Activated gamma-delta T cell (primary cell): ENCODE results near the gene EIF4G3.
"Not testable (repeated sequence)": the region's sequence is repeated elsewhere in the genome, so short reads cannot be mapped to it uniquely, and the experiment has no call there.

Experiments used
- DNase-seq: peaks from one replicate; lab custom pipeline; 2025; lab: John Stamatoyannopoulos, UW

The EIF4G3 gene

DNA sequence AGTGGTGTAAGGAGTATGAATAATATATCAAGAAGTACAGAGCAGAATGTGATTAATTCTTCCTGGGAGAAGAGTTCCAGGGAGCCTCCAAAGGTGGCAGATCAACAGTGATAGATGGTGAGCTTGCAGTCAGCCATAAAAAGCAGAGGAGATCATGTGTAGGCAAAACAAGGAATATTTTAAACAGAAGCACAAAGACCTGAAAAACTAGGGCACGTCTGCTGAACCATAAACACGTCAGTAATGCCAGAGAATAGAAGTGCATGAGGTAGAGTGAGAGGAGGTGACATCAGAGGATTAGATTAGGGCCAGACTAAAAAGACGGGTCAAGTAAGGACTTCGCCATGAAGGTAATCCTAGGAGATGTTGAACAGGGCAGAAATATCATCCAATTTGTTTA is 151.8 kb downstream of the EIF4G3 start:
- no peak for DNase-seq

DNA sequence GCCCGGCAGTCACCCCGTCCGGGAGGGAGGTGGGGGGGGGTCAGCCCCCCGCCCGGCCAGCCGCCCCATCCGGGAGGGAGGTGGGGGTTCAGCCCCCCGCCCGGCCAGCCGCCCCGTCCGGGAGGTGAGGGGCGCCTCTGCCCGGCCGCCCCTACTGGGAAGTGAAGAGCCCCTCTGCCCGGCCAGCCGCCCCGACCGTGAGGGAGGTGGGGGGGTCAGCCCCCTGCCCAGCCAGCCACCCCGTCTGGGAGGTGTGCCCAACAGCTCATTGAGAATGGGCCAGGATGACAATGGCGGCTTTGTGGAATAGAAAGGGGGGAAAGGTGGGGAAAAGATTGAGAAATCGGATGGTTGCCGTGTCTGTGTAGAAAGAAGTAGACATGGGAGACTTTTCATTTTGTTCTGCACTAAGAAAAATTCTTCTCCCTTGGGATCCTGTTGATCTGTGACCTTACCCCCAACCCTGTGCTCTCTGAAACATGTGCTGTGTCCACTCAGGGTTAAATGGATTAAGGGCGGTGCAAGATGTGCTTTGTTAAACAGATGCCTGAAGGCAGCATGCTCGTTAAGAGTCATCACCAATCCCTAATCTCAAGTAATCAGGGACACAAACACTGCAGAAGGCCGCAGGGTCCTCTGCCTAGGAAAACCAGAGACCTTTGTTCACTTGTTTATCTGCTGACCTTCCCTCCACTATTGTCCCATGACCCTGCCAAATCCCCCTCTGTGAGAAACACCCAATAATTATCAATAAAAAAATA is 152.4 kb downstream of the EIF4G3 start:
- DNase-seq = not testable (repeated sequence)

DNA sequence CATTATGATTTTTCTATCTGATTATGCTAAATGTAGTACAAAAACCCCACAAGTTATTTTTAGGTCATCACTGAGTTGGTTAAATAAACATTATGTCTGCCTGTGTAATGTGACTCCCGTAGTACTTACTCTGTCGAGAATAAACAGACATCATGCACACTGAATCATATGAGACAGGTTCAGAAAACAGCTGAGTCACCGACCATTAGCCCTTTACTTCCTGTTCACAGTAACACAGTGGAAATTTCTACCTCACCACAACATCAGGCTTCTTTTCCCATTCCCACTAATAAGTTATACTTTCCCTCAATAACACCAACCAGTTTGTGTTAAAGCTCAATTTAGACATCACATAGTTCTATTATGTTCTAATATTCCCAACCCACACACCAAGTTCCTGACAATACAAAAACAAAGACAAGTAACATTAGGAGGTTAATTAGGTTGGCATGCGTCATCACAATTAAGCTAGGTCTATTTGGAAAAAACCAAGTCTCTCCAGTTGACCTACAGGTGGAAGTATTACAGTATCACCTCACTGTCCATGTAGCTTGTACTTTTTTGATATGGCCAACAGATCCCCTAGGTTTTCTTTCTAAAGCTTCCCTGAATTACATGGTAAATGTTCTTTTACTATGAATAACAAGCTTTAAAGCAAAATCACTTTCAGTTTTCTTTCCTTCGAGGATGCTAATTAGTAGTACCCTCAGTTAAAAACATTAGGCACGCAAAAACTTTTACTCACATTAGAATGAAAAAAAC is 154.2 kb downstream of the EIF4G3 start:
- no peak for DNase-seq

DNA sequence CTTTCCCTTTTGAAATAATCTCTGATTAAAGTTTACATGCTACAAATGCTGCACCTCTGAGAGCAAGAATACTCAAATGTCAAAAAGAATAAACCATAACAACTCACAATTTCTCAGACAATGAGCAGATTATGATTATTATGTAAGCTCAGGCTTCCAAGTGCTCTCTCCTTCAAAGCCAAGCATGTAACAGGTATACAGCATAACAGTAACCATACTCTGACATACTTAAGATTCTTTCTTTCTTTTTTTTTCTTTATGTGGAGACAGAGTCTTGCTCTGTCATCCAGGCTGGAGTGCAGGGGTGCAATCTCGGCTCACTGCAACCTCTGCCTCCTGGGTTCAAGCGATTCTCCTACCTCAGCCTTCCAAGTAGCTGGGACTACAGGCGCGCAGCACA is 155.4 kb downstream of the EIF4G3 start:
- DNase-seq = no peak

DNA sequence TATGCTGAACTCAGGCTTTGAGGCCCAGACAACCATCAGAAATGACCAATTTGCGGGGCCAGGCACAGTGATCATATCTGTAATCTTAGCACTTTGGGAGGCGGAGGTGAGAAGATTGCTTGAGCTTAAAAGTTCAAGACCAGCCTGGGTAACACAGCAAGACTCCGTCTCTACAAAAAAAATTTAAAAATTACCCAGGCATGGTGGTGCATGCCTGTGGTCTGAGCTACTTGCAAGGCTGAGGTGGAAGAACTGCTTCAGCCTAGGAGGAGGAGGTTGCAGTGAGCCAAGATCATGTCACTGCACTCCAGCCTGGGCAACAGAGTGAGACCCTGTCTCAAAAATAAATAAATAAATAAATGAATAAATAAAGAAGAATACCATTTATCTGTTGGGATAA is 156.5 kb downstream of the EIF4G3 start:
- DNase-seq = no peak

DNA sequence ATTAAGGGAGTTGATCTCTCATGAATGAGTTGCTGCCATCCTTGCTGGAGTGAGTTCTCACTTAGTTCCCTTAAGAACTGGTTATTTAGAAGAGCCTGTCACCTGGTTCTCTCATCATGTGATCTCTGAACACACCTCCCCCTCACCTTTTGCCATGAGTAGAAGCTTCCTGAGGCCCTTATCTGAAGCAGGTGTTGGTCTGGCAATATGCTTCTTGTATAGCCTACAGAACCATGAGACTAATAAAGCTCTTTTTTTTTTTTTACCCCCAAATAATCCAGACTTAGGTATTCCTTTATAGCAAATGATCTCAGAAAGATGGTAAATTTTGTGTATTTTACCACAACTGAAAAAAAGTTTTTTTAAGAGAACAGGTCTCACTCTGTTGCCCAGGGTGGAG is 158.0 kb downstream of the EIF4G3 start:
- no peak for DNase-seq

DNA sequence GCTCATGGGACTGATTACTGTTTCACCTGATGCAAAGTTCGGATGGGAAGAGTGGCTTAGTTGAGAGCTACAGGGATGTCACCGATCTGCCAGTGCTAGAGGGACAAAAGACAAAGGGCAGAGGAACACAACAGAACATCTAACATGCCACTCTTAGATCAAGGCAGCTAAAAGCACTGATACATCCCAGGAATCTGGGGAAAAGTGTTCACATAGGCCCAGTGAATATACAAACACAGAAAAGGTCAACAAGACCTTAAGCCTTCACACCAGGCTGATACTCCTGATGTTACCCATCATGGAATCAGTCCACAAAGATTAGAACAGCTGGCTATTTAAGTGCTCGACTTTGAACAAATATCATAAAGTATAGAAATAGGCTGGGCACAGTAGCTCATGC is 163.2 kb downstream of the EIF4G3 start:
- DNase-seq = no peak

DNA sequence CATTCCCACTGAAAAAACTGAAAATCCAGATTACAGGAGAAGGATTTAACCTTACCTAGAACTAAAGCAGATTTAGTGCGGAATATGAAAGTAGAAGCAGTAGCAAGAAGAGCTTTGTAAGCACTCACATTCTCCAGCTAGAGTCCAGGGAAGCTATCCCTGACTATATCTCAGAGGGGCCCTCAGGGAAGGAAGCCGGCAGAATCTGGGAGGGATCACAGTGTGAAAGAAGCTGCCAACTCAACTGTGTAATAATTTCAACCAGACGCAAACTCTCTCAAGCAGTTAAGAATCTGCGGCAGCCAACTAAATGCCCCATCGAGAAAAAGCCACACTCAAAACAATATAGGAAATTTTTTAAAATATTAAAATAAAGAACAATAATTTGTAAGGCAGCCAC is 163.8 kb downstream of the EIF4G3 start:
- DNase-seq = no peak

DNA sequence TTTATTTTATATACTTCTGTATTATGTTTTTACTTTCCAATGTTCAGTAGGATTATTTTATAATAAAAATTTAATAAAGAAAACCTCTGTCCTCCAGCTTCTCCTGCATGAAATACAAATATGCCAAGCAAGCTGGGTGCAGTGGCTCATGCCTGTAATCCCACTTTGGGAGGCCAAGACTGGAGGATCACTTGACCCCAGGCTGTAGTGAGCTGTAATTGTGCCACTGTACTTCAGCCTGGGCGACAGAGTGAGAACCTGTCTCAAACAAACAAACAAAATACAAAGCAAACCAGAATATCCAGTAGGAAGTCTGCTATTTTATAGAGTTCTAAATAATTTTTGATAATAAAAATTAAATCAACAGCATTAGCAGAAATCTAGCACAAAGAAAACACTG is 168.8 kb downstream of the EIF4G3 start:
- no peak for DNase-seq

DNA sequence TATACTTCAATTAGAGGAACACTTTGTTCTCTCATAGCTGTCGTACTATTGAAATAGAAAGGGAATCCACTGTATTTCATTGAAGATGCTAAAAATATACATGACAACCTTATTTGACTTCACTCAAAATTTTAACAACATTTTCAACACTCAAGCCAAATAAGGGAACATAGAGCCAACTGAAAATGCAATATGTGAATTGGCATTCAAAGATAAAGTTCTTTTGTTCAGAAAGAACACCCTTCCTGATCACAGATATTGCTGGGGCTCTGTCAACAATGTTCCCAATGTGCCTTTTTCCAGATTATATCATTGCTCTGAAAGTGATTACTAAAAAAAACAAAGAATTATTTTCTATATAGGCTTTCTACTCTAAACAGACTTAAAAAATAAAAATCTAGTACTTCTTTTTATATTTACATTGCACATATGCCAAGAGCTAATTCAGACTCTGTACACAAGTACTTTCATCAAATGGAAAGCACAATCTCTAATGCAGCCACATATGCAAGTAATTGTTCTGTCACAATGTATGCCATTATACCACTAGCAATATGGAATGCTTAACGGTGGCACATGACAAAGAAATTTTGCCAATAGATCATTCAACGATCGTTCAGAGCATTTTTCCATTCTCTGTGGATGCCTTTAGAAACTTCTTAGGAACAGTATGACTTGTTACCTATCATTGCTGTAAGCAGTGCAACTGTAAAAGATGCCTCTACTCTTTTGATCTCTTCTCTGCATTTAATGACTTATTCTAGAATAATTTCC is 171.0 kb downstream of the EIF4G3 start:
- DNase-seq = no peak

DNA sequence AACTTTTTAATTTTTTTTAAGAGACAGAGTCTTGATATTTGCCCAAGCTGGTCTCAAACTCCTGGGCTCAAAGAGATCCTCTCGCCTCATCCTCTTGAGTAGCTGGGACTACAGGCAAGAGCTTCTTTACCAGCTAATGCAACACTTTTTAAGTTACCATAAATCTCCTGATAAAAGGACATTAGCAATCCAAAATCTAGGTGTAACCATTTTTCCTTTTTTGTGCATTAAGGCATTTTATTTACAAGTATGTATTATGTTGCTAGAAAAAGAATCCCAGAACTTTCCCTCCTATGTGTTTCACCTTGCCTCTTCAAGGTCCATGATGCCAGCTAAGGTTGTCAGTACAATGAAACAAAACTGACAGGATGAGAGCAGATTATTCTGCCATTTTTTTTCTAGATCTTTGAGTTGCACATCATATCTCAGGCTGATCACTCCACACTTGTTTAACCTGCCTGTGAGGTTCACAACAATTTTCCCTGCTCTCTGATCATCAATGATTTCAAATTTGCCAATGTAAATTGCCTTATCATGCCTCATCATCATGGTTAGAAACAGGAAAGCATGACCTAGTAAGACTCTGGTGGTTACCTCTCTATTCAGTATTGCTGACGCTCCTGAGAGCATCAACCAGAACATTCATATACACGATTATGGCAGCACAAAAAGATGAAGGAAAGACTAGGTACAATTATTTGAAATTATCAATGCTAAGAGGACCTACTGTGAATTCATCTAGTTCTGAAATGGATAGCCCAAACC is 173.2 kb downstream of the EIF4G3 start:
- no peak for DNase-seq

DNA sequence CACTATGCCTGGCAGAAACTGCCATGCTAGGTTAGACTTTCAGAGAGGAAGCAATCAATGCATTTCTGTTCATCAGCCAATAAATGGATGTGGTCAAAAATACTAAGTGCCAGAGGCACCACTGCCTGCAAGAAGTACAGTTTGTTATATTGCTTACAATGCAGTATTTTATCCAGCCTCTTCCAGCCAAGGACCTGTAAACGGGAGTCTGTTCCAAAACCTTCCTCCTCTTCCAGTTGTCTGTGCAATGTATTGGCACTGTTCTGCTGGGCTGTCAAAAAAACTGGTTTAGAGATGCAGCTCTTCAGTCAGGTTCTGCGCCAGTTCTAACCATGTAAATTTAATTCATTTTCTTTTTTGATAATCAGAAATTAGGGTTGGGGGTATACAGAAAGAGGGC is 175.7 kb downstream of the EIF4G3 start:
- DNase-seq = no peak

DNA sequence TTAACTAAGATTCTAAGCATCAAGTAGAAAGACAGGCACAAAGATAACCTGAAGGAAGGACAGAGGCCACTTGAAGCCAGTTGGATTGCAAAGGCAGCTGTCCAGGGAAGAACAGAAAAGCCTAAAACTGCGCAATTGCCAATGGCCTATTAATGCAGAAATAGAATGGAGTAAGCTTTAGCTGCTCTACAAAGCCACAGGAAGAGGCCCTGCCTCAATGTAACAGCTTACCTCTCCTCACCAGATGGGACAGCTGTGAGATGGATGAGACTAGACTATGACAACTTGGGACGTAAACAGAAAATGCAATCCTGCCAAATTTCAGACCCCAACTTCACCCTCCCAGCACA is 176.5 kb downstream of the EIF4G3 start:
- no peak for DNase-seq

DNA sequence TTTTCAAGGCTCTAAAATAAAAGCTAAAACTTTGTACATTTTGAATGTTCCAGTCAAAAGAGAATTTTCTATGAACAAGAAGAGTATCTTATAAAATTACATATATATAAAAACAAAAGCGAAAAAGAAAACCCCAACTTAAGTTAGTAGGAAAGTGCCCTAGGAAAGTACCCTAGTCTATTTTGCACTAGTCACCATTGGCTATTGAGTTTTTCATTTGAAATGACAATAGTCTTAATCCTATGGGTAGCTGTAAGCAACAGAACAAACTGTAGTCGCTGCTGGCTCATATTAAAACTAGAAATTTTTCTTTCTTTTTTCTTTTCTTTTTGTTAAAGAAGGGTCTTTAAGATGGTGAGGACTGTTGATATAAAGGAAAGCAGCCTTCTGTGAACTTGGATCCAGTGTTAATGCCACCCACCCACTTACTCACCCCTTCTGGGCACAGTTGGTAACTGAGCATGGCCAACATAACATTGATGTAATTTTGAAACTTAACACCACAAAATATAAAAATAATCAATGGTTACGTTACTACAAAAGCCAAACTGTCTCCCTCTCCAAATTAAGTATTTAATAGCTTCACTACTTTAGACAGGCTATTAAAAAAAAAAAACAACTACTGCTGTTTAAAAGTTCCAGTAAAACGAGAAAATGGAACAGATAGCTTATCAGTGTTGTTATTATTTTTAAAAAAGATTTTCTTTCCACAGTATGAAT is 177.0 kb downstream of the EIF4G3 start:
- DNase-seq = no peak

DNA sequence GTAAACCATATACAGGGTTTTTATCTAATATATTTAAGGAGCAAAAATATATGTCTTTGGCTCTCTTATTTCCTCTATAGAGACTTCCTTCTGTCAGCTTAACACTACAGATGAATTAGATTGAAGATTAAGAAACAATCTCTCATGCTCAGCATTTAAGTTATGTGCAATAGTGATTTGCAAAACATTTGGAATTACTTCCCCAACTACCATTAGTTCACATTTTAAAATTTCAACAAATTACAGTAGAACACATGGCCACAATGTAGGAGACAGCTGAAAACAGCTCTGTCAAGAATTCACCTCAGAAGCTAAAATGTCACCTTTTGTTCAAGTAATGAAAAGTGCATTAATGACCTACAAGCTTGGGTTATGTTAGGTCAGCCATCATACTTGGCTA is 177.9 kb downstream of the EIF4G3 start:
- DNase-seq = no peak

DNA sequence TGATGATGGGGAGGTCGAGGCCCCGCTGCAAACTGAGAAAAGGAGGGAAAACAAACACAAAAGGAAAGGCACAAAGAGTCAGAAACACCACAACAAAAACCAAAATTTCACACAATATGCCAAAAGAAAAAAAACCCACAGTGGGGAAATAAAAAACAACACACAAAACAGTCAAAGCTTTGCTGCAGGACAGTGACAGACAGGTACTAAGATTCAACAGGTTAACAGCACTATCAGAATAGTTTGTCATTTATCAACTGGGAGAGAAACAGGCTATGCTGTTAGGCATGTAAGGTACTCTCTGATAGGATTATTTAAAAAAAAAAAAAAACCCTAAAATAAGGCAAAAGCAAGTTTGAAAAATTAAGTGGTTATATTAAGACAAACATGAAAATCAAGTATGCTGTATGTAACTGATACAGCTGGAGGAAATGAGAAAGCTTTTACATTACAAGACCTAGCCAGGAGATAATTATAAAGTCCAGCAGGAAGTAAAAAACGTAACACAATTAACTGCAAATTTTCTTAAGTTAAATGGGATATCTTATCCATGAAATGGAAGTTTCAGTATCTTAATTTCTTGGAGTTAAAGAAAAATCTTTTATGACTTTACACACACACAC is 179.0 kb downstream of the EIF4G3 start:
- no peak for DNase-seq

DNA sequence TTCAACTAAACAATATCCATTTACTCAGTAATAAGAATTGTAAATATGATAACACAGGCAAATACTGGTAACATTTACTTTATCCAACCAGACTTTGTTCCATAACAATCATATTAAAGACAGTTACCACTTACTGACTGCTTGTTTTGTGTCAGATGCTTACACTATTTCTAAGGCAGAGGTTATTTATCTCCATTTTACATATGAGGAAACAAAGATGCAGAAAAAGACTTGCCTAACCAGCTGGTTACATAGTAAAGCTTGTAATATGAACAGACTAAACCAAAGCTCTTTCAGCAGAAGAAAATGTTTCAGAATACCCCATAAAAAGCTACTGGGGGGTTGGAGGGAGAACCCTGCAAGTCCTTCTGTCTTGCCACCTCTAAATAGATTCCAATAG is 180.1 kb downstream of the EIF4G3 start:
- DNase-seq = no peak

DNA sequence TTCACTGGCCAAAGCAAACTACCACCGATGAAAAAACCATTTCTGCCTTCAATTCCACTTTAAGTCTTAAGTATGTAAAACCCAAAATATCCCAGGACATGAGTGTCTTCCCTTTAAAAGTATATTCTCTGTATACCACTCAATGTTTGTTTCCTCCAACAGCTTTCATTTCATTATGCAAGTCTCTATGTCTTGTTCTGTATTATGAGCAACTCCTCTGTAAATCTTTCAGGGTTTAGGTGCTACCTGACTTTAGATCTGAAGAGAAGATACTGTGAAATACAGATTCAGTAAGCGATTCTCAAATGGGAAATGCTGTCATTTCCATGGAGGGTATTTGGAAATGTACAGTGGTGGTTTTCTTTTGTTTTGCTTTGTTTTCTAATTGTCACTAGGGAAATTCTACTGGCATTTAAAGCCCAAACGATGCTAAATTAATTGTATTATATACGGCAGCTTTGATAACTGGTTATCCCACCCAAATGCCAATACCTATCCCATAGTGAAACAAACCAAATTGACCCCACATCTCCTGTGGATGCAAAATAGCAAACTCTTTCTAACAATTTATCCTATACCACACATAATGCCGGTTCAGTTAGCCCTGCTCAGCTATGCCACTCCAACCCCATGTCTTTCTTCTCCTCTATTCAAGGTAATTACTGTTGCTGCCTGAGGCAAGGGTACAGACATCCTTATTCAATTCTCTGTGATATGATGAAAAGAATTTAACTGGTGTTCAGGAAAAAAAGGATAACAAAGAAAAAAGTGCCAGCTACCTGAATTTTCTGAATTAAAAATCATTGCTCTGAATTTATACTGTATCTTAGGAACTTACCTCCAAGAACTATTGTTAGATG is 182.8 kb downstream of the EIF4G3 start:
- DNase-seq = no peak

DNA sequence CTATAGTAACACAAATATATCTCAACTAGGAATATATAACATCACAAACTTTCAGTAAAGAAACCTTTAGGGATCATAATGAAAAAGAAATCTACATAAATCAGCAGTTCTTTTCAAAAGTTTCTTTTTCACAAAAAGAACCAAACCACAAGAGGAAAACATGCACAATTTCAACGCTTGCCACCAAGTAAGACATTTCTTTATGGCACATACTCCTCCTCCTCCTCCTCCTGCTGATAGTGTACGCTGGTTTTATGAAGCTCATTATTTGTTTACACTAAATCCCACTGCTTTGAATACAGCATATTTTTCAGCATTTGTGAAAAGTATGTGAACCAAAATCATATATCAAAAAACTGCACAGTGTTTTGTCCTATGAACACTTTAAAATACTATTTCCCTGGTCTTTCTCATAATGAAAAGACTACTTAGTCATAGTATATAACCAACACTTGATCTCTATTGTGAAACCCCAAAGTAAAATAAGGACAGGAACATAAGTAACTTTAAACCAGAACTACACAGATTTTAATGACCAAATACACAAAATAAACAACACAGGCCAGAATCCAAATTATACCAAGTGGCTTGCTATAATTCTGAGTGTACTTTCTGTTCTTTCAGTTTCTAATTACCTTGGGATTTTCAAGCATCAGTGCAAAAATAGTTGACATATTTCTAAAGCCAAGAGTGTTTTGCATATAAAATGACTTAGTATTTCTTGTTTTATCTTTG is 184.2 kb downstream of the EIF4G3 start:
- no peak for DNase-seq
